OCI-M2 (cell line): Measurements from ENCODE around the gene TBX15.
"Not testable (repeated sequence)": the region's sequence is repeated elsewhere in the genome, so short reads cannot be mapped to it uniquely, and the experiment has no call there.

Experiments used
- DNase-seq: peaks from one replicate; lab custom pipeline; 2025; ENCODE audit not compliant: unreplicated experiment; lab: John Stamatoyannopoulos, UW

The TBX15 gene

GRCh38 chr1:118960567-118961136 is 27.5 kb downstream of the TBX15 start:
- DNase-seq: no peak

- DNase-seq: no peak
Observed at GRCh38 chr1:118960026-118960561, 28.0 kb downstream of the TBX15 start.

- no peak for DNase-seq
Observed at GRCh38 chr1:118958937-118959631, 29.1 kb downstream of the TBX15 start.

- DNase-seq: no peak
Observed at GRCh38 chr1:118958140-118958539, 30.0 kb downstream of the TBX15 start.

DNA sequence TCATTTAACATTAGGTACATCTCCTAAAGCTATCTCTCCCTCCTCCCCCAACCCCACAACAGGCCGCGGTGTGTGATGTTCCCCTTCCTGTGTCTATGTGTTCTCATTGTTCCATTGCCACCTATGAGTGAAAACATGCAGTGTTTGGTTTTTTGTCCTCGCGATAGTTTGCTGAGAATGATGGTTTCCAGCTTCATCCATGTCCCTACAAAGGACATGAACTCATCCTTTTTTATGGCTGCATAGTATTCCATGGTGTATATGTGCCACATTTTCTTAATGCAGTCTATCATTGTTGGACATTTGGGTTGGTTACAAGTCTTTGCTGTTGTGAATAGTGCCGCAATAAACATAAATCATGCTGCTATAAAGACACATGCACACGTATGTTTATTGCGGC is 30.6 kb downstream of the TBX15 start:
- DNase-seq: not testable (repeated sequence)

- no peak for DNase-seq
Observed at GRCh38 chr1:118954301-118954905, 33.7 kb downstream of the TBX15 start.

GRCh38 chr1:118951270-118951936 is 36.7 kb downstream of the TBX15 start:
- no peak for DNase-seq

GRCh38 chr1:118949315-118949714 is 38.8 kb downstream of the TBX15 start:
- no peak for DNase-seq

- no peak for DNase-seq
Observed at GRCh38 chr1:118948846-118949245, 39.3 kb downstream of the TBX15 start.

GRCh38 chr1:118948351-118948750 is 39.8 kb downstream of the TBX15 start:
- DNase-seq: no peak

DNA sequence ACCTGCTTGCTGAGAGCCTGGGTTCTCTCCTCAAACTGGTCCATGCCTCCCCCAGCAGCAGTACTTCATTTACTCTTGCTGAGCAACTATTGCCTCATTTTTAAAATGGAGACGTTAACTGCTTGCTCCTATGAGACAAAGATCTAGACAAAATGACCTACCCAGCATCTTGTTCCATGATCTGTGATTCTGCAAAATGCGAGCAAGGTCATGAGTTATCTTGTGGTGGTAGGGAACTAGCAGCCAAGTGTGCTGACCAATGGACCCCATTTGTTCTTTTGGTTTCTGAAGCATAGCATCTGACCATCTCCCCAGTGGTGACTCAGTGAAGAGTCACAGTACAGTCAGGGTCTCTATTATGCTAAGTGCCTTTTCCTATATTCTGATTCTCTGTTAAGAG is 40.4 kb downstream of the TBX15 start:
- DNase-seq: no peak

DNA sequence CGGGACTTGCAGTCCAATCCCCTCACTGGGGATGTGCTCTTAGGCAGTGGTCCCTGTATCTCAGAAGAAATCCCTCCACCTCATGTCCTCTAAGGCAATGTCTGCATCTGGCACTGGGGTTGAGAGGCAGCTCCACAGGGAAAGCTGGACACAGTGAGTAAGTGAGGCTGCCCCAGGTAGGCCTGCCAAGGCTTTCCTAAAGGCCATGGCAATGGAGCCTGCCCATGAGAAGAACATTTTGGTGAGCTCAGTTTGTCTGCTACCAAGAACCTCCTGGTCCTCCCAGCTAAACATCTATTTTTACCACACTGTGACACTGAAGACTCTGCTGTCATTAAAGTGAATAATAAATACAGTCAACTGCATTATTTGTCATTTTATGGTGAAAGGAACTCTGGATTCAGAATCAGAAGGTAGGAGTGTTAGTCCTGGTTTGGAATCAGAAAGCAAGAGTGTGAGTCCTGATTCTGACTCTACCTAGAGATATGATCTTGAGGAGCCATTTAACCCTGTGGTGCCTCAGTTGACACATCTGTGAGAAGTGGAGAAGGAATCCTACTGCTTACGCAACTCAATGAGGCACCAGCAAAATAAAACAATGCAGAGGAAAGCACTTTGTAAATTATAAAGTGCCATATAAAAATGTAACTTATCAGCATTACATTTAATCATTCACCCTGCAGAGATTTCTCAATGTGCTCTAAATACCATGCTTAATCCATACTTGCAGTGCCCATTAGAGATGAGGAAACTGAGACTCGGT is 41.0 kb downstream of the TBX15 start:
- no peak for DNase-seq

GRCh38 chr1:118945489-118945888 is 42.7 kb downstream of the TBX15 start:
- DNase-seq: no peak

GRCh38 chr1:118944546-118944945 is 43.6 kb downstream of the TBX15 start:
- DNase-seq: no peak

DNA sequence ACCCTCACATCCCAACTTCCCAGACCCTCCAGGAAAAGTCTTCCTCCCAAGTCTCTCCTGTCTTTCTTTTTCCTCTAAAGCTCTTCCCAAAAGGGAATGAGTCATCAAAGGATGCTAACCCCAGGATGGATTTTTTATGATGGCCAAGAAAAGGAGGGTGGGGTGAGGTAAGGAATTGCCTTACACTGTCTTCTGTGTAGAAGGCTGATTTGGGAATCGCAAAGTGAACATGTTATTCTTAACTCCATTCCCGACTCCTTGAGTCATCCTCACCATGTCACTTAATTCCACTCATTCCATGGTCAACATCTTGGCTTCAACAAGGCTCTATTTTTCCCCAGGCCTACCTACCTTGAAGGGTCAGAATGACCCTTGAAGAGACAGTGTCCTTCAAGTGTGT is 44.0 kb downstream of the TBX15 start:
- DNase-seq: no peak

DNA sequence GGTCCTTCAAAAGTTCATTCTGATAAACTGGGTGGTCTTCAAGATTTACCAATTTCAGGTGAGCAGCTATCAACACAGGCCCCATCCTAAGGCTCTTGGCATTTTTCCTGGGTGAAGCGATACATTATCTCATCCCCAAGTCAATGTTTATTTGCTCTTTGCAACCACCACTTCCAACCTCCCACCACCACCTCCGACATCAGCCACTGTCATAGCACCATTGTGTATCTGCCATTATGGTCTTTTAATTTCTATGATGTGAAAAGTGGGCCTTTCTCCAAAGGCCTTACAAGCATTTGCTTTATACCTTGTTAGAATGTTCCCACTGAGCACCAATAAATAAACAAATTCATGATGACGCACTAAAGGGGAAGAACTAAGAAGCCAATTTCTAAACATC is 47.2 kb downstream of the TBX15 start:
- no peak for DNase-seq

- DNase-seq: no peak
Observed at GRCh38 chr1:118937413-118938072, 50.6 kb downstream of the TBX15 start.

- no peak for DNase-seq
Observed at GRCh38 chr1:118934706-118935105, 53.4 kb downstream of the TBX15 start.

DNA sequence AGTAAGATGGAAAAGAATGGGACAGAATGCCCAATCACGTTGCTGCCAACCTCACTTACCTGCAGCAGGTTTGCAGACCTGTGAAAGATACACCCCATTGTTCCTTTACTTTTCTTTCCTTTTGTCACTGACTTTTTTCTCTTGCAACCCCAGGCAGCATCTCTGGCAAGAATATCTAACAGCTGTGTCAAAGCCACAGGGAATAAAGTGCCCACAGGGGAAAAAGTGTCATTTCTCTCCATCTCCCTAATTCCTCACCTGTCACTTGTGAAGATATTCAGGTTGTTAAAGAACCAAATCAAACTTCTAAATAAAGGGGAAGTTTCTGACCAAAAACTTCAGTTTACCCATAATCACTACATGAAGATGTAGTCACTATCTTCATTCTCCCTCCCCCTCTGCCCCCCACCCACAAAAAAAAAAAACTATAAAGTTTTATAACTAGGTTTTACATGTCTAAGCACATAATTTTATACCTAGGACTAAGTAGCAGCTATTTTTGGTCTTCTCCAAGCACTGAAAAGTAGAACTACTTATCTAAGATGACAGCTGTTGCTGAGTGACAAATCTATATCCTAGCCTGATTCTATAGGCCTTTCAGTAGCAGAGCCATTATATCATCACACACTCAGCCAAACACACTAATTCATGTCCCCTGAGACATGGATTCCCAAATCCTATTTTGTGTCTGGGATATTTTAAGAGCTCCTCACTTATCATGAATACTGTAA is 54.9 kb downstream of the TBX15 start:
- DNase-seq: no peak

- no peak for DNase-seq
Observed at GRCh38 chr1:118931876-118932275, 56.3 kb downstream of the TBX15 start.
